GM10847 (cell line): ENCODE results near the gene KCNG2.

Source experiments
- POLR2A ChIP-seq: IDR thresholded peaks from 2 replicates; pipeline ENCODE4 v1.6.1; 2011; ENCODE audit not compliant: insufficient read length; ENCODE audit errors: extremely low read depth

Gene KCNG2

DNA sequence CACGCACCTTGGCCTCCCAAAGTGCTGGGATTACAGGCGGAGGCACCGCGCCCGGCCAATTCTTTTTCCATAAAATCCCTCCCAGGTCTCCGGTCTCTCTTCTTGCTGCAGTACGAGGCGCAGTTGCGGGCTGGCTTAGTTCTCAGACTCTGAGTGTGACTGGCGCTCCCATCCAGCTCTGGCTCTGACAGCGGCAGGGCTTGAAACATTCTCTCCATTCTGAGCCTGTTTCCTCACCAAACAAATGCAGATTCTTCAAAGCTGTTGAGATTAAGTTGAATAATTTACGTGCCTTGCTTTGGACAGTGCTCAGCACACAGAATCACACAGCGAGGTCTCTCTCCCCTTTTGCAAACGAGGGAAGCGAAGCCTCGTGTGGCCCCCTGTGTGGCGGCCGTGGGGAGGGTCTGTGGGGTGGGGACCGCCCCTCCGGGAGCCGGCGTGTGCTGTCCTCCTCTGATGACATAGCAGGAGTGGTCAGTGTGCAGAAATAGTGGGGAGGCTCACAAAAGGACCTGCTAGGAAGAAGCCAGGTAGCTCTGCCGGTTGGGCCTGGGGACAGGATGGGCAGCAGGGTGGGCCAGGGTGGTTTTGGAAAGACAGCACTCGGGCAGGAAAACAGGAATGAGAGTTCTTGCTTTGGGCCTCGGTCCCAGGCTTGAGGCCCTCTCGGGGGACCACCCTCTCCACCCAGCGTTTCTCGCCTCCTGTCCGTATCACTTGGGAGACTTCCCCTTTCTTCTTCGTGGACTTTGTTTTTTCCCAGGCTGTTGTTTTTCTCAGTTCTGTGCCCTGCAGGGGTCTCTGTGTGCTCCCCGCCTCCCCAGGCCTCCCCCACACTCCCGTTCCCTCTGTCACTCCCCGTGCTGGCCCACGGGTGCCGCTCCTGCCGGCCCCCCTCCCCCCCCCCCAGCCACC is 75.0 kb downstream of the KCNG2 start:
- TF ChIP-seq POLR2A = no peak

DNA sequence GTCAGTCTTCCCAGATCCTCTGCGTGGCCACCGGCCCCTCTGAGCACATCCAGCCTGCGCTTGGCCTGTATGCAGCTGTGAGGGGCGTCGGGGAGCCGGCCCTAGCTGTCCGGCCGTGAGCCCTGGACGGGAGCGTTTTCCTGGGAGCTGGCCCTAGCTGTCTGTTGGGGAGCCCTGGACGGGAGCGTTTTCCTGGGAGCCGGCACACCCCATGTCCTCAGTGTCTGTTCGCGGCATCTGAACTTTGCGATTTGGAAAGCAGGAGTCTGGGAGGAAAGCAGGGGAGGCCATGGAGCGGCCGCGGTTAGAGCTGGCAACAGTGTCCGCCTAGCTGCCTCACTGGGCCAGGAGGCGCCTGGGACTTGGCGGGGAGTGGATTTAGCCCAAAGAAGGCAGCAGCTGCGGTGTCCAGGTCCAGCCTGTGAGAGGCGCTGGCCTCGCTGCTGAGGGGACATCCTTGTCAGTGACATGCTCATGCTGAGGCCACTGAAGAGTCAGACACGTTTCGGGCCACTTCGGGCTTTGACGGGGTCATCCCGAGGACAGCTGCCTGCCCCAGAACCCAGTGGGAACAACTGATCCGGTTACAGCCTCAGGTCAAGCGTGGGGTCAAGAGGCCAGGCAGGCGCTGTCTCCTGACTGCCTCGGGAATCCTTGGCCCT is 75.8 kb downstream of the KCNG2 start:
- no peak for TF ChIP-seq POLR2A

DNA sequence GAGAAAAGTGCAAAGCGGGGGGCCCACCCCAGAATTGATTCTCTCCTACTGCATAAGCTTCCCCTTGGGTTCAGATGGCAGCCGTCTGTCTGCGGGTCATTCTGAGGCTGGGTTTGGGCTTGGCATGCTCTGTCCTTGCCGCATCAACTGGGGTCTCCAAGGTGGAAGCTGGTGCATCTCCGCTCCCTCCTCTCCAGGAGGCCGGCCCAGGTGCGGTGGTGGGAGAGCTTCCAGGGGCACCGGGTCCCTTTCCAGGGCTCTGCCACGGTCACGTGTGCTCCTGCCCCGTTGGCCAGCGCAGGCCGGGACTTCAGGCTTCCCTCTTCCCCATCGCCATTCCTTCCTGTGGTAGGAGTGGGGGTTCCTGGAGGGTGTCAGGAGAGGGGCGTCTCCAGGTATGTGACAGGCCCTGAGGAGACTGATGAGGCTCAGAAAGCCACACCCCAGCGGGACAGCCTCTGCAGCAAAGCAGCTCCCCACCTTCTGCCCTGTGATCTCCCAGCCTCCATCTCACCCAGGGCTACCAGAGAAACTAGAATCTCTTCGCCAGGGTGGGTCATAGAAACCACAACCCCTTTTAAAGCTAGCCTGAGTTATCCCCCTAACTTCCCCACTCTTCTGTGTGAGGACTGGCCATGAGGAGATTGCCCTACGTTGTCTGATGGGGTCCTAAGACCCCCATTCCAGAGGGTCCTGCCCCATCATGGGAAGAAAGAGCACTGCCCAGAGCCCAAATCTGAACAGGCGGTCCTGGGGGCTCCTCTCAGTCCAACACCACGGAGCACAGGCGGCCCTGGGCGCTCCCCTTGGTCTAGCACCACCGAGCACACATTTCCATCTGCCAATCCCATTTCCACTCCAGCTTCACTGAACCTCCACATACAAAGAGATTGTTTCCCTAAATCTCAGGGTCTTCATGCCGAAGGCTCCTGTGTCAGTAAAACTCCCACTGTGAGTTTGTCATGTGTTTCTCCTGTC is 77.1 kb downstream of the KCNG2 start:
- TF ChIP-seq POLR2A = no peak

DNA sequence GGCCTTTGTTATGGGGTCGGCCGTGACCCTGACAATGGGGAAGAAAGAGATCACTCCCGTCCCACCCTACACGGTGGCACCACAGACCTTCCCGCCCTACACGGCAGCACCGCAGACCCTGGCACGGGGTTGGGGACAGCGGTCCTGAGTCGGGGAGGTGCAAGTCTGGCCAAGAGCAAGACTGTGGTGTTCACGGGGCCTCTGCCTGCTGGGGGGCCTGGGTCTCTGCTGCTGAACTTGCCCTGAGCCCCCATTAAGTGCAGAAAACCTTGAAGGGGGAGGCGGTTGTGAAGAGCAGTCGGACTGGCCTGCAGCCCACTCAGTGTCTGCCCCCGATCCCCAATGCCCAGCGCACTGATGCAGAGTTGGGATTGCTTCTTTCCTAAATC is 77.8 kb downstream of the KCNG2 start:
- TF ChIP-seq POLR2A = no peak

DNA sequence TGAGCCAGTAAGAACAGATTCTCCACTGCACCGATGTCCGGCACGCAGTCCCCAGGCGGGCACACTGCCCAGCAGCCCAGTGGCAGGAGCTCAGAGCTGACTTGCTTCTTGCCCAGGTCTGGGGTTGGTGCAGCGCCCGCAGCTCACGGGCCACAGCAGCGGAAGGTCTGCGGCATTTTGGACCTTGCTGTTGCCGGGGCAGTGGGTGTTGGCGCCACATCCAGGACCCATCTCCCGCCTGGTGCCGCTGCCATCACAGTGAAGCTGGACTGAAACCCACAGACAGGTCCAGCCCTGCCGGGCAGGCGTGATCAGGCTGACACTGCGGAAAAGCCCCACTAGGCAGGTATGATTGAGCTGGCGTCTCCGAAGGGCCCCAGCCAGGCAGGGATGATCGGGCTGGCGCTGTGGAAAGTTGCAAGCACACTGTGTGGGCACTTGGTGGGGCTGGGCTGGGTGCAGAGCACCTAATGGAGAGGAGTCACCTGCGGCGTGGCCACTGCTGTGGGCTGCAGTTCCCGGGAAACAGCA is 78.3 kb downstream of the KCNG2 start:
- TF ChIP-seq POLR2A = no peak

DNA sequence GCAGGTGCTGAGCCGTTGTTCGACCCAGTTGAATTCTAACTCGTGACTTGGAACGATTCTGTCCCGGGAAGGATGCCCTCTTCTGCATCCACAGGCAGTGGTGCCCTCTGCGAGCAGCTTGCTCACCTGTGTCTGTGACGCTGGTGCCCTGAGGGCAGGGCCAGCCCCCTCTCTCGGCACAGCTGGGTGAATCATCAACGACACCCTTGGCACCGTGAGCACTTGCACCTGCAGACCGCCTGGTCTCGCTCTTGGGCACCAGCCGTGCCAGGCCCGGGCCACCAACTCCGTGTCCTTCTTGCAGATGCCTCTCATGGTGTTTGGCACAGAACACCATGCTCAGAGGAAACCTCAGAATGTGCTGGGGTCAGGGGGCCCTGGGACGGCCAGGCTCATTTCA is 78.8 kb downstream of the KCNG2 start:
- no peak for TF ChIP-seq POLR2A

DNA sequence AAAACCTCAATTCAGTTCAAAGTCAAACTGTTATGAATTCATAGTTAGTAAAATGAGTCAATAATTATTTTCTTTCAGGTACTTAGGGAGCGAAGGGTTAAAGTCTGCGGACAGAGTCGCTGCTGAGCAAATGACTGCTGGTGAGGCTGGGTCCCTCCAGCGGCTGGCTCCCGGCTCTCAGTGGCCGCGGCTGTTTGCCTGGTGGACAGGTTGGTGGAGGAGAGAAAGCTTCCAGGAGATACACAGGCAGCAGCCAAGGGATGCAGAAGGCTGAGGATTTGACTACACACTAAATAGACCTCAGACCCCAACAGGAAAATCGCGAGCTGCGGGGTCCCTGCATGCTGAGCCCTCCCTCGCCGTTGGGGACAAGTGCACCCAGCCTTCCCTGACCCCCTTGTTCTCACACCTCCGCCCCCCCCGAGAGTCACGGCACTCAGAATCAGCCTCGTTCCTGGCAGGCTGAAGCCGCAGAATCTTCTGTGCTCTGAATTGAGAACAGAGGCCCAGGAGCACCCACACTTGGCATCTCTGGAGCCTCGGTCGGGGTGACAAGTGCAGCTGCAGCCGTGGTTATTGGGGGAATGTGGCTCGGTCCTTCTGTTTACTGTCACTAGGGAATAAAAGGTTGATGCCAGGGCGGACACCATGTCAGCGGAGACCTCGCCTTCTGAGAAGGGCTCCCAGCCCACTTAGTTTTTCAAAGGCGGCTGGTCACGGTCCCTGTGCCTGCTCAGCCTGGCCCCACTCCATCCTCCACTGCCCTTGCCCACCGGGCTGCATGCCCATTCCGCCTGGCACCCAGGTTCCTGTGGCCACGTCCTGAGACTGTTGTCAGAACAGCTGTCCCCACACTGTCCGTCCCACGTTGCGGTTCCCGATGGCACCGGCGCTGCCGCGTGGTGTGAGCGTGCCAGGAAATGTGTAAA is 79.7 kb downstream of the KCNG2 start:
- TF ChIP-seq POLR2A = no peak

DNA sequence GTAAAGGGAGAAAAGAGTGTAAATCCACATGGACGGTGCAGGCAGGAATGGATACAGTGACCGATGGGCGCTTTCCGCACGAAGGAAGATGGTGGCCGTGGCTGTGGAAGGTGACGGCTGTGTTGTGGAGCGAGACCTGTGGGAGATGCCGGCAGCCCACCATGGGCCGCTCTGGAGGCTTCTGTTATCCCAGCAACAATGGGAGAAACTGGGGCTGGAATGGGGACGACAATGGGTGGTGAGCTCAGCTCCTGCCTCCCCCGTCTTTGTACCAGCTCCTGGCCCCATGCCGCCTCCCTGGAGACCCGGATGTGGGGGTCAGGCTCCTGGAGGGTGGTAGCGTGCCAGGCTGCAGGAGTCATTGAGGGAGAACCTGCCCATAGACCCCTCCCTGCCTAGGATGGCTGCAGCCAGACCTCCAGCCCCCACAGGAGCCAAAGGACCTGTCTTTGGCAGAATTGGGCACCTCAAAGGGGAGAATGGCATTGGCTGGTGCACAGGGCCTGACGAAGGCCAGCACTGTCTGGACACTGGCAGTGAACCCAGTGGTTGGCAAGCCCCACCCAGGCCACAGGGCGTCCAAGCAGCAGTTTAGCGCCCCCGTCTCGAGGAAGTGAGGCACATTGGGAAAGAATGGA is 81.1 kb downstream of the KCNG2 start:
- no peak for TF ChIP-seq POLR2A

DNA sequence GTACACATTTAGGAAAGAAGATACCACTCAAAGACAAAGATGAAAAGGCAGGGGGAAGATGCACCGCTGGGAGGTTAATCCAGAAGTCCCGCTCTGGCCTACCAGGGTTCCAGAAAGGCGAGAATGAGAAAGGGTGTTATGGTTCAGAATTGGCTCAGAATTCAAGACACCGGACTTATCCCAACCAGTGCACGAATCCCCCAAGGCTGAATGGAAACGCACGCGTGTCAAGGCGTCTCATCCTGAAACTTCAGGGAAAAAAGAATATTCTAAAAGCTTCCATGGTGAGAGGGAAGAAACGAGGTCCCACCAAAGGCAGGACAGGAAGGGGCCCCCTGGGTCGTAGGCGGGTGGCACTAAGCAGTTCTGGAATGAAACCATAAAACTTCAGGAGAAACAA is 81.8 kb downstream of the KCNG2 start:
- no peak for TF ChIP-seq POLR2A

DNA sequence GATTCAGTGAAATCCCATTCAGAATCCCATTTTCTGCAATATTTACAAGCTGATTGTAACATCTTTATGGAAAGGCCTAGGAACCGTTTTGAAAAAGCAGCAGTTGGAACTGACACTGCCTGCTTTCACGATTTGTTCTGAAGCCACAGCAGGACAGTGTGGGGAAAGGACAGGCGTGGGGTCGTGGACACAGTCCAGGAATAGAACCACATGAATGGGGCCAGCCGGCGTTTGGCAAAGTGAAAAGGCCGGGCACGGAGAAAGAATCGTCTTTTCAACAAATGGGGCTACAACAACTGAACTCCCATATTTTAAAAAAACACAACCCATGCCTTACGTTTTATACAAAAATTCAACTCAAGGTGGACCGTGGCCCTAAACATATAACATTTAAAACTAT is 84.0 kb downstream of the KCNG2 start:
- no peak for TF ChIP-seq POLR2A

DNA sequence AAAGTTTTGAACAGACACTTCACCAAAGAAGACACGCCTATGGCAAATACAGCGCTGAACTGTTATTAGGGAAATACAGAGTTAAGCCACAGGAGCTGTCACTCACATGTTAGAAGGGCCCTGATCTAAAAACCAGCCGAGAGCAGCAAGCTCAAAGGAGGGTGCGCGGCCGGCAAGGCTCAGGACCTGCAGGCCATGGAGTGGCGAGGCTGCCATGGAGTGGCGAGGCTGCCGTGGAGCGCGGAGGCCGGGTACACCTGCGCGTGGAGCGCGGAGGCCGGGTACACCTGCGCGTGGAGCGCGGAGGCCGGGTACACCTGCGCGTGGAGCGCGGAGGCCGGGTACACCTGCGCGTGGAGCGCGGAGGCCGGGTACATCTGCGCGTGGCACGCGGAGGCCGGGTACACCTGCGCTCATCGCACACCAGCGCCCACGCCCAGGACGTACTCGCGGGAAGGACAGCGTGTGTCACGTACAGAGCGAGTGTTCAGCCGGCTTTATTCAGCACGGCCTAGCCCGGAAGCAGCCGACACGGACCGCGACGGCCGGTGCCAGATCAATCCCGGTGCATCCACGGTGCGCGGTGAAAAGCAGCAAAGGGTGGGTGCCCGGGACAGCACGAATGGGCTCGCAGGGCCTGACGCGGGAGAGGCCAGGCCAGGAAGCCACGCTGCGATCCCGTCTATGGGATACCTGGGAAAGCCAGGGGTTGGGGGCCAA is 84.9 kb downstream of the KCNG2 start:
- no peak for TF ChIP-seq POLR2A

DNA sequence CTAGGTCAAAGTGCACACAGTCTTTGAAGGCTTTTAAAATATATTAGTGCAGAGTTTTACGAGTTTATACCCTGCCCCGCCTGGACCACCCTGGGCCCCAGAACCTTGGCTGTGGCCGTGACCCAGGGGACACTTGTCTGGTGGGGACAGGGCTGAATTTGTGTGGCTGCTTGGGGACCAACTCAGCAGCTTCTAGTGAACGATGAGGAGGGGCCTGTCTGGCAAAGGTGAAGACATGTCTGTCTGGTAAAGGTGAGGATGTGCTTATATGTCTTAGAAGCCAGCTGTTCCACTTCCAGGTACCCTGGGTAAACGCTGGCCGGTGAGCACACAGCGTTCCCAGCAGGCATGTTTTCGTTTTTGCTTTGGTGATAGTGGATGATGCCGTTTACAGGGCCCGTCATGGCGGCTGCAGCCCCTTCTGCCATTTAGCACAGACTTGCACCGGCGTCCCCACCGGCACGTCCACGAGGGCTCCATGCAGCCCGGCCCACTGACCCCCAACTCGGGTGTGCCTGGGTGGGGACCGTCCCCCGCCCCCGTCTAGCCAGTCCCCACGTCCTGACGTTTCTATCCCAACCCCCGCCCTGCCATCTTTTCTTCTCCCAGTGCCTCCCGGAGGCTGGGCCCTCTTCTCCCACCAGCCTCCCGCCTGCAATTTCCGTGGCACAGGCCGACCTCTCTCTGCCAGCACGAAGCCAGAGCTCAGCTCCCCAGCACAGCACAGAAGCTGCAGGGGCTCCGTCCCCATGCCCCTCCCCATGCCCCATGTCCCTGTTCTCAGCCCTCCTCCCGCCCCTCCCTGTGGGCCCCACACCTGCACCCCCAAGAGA is 85.9 kb downstream of the KCNG2 start:
- TF ChIP-seq POLR2A = no peak
